HG03378 (cell line): ENCODE results near the gene PRDM13.
A peak's percentile ranks its signal among the peaks of the same experiment; 100 is the strongest.

Experiments
- ATAC-seq: cut with Tn5 transposase; IDR thresholded peaks from one replicate; pipeline ENCODE4 v1.9.1; 2021; ENCODE audit warnings: mild to moderate bottlenecking, moderate library complexity; ENCODE audit not compliant: unreplicated experiment

Gene PRDM13

DNA sequence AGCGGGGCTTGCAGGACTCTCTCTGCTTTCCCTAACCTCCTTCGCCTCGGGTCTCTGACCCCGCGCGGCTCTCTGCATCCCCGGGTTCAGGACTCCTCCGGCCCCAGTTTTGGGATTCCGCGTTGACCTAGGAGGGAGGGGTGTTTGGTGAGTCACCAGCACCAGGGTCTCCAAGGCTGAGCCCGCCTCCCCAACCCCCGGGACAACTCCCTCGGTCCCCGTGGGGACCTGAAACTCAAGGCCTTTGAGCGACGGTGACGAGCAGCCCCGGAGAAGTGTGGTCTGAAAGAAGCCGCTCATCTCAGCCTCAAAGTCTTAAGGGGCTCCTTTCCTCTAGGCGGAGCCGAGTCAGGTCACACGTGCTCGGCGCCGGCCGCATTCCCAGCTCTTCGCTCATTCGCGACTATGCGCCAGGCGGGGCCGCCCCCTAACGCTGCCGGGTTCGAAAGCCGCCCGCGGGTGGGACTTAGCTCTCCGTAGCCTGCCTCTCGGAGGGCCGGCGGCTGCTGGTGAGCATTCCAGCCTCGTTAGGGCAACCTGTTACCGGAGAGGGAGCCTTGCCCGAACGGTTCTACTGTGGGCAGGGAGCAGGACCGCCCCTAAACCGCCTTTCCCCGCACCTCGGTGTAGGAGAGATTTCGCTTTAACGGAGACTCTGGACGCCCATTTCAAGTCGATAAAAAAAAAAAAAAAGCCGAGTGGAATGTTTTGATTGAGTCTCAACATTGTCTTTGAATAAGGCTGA lies 3.0 kb upstream of the PRDM13 start:
- no peak for ATAC-seq

GRCh38 chr6:99604166-99605073 lies 2.2 kb upstream of the PRDM13 start:
- ATAC-seq: no peak

GRCh38 chr6:99605074-99605734 lies 1.4 kb upstream of the PRDM13 start:
- no peak for ATAC-seq

DNA sequence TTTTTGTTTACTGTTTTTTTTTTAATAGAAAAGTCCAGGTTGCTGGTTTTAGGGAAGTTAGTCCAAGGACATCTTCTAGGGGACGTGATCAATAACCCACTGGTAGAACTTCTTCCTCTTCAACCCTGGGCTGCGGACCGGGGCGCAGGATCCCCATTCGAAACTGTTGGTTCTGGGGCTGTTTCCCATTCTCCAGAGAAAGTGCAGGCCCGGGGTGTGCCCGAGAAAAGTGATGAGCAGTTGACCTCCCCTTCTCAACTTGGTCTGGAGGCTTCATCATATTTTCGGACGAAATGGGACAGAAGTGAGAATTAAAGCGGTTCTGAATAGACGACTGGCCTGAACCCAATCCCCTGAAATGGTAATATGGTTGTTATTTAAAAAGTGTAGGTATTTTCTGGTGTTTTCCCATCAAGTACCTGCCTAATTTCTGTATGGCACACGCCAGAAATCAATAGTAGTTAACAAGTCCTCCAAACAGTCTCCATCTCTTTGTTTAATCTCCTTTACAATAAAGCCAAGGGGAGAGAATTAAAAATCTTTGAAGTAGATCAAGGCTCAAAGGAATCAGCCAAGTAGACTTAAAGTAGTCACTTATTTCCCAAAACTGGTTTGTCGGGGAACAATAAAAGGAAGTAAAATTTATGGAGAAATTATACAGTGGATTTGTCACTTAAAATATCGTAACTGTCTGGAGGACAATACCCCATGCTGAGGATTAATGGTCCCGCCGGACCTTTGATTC lies 550 bp upstream of the PRDM13 start:
- no peak for ATAC-seq

DNA sequence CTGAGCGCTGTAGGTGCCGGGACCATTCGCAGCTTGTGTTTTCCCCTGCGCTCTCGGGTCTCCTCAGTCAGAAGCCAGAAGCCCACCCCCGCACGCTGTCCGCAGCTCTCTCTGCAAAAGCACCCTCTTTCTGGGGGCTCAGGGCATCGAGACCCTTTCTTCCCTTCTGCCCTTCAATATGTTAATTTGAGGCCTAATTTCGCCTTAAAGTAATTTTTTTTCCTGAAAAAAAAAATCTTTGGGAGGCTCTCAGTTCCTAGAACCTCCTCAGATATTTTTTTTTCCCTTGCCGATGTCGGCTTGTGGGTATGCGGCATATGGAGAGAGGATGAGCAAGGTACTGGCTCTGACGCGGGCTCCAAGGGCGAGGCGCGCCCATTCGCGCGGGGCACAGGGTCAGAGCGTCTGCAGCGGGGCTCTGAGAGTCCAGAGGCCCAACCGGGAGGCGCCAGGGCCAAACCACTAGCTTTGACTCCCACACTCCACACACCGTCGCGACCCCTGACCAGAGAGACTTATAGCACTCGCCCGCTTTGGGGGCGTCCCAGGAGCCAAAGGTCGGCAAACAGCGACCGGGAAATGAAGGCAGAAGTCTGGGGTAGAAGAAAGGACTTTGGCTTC lies 893 bp downstream of the PRDM13 start:
- no peak for ATAC-seq

GRCh38 chr6:99608059-99608885 lies 1.6 kb downstream of the PRDM13 start:
- ATAC-seq: no peak

DNA sequence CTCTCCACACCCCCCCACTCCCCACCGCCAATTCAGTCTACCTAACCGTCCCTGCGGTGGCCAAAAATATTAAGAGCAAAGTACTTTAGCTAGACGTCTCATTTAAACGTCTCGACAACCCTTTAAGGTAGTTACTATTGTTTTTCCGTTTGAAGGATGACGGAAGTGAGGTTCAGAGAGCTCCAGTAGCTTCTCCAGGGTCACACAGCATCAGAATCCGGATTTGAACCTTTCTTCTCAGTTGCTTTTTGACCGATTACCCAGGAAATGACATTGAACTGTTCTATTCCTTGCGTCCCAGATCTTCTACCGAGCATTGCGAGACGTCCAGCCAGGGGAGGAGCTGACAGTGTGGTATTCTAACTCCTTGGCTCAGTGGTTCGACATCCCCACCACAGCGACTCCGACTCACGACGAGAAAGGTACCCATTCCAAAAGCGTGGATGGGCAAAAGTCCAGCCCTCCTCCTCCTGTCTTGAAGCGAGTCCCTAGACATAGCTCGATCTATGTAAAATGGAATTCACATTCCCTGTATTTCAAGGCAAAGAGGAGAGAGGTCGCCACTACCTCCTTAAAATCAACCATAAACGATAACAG lies 2.4 kb downstream of the PRDM13 start:
- no peak for ATAC-seq

DNA sequence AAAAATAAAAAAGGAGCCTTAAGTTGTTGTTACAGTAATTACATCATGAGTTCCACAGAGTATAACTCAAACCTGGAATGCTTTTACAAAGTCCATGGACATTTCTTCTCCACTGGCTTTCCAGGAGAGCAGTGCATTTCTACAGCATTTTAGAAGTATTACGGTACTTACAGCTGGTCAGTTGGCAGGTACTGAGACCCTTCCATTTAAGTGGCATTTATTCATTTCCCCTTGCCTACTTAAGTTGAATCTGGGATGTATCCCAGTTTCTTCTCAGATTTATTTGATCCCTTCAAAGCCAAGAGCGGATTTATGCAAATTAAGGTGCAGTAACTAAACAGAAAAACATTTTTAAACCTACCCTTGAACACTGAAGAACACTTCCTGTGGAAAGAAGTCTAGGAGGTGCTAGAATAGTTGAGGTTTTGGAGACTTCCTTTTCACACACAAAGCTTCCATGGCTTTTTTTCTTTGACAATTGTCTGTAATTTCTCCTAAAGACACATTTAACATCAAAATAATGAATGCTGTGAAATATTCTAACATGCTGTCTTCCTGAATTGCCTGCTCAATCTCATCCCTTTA lies 3.4 kb downstream of the PRDM13 start:
- no peak for ATAC-seq

DNA sequence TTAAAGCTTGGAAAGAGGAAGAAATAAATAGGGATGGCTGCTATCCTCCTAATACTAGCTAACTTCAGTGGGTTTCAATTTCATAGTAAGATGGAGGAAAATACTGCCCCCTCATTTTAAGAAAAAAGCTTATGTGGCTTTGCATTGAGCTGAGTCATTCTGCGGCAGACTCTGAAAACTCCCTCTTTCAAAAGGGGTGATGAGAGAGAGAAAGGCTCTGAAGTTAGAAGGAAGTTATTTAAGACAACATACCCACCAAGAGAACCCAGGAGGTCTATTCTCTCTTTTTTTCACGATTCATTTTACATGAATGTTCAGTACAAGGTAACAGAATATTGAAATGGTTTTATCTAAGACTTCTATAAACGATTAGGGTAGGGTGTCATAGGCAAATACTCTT lies 4.5 kb downstream of the PRDM13 start:
- ATAC-seq: peak; percentile 80

- ATAC-seq: no peak
These were observed 6.1 kb downstream of the PRDM13 start for GRCh38 chr6:99612551-99613408.

GRCh38 chr6:99613409-99613704 lies 6.7 kb downstream of the PRDM13 start:
- peak; percentile 23 for ATAC-seq

DNA sequence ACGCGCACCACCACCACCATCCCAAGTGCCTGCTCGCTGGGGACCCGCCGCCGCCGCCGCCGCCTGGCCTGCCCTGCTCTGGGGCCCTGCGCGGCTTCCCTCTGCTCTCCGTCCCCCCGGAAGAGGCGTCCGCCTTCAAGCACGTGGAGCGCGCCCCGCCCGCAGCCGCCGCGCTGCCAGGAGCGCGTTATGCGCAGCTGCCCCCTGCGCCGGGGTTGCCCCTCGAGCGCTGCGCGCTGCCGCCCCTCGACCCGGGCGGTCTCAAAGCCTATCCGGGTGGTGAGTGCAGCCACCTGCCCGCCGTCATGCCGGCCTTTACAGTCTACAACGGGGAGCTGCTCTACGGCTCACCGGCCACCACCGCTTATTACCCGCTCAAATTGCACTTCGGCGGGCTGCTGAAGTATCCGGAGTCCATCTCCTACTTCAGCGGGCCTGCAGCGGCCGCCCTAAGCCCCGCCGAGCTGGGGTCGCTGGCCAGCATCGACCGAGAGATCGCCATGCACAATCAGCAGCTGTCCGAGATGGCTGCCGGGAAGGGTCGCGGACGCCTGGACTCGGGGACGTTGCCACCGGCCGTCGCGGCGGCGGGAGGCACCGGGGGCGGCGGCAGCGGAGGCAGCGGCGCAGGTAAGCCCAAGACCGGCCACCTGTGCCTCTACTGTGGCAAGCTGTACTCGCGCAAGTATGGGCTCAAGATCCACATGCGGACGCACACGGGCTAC lies 7.2 kb downstream of the PRDM13 start:
- peak; percentile 27 for ATAC-seq

GRCh38 chr6:99614430-99615186 lies 8.0 kb downstream of the PRDM13 start:
- ATAC-seq: peak; percentile 8

DNA sequence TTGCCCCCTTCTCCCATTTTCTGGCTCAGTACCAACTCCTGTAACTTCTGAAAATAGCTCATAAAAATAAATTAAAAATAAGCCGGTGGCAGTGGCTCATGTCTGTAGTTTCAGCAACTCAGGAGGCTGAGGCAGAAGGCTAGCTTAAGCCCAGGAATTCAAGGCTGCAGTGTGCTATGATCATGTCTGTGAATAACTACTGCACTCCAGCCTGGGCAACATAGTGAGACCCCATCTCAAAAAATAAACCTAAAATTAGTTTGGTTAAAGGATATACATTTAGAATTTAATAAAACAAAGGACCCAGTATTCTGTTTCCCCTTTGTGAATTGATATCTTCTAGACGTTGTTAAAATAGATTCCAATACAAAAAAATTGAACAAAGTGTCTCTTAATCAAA lies 10.5 kb downstream of the PRDM13 start:
- ATAC-seq: no peak

GRCh38 chr6:99618649-99619408 lies 12.2 kb downstream of the PRDM13 start:
- no peak for ATAC-seq

- no peak for ATAC-seq
These were observed 12.8 kb downstream of the PRDM13 start for GRCh38 chr6:99619409-99619762.
